Left renal pelvis (tissue), 4 donors: Measurements from ENCODE around the gene KRTAP10-3. TPM values are rescaled to one million over a fixed set of nuclear protein-coding genes. Genes with fewer than 3 reads are reported as not detected.
"Not testable (repeated sequence)": the region's sequence is repeated elsewhere in the genome, so short reads cannot be mapped to it uniquely, and the experiment has no call there.

Experiments
- DNase-seq, 4 donors: peaks; one replicate each; pipeline ENCODE4 v3.0.0-alpha.2; 2013; ENCODE audit warnings: low read depth in 4 of 4, low spot score in 3 of 4
- polyA plus RNA-seq, 4 donors: library from polyadenylated mRNA; unstranded; fragments of 120-200 nt; gene quantifications; one replicate each; pipeline ENCODE4 v1.2.1, GENCODE V29; 2013; ENCODE audit not compliant: insufficient read length in 4 of 4

KRTAP10-3 gene
- polyA plus RNA-seq, 4 donors = not detected

DNA sequence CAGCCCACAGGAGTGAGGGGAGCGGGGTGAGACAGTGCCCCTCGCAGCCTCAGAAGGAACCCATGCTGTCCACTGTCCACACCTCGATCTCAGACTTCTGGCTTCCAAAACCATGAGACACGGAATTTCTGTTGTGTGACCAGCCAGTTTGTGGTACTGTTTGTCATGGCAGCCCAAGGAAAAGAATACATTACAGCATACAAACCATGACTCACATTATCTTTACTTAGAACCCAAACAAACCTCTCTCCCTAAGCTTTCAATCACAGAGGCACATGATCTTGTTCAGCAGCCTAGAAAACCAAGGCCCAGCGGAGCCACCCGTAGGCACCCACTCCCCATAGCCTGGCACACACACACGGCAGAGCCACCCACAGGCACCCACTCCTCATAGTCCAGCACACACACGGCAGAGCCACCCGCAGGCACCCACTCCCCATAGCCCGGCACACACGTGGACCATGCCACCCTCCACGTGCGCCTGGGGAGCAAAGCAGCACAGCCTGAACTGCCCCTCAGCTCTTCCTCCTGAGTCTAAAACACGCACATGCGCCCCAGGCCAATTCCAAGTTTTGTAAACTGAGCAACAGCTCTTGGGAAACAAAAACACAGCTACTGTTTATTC lies 14.5 kb upstream of the KRTAP10-3 start:
- DNase-seq = no peak

GRCh38 chr21:44571844-44572782 lies 13.5 kb upstream of the KRTAP10-3 start:
- no peak for DNase-seq

DNA sequence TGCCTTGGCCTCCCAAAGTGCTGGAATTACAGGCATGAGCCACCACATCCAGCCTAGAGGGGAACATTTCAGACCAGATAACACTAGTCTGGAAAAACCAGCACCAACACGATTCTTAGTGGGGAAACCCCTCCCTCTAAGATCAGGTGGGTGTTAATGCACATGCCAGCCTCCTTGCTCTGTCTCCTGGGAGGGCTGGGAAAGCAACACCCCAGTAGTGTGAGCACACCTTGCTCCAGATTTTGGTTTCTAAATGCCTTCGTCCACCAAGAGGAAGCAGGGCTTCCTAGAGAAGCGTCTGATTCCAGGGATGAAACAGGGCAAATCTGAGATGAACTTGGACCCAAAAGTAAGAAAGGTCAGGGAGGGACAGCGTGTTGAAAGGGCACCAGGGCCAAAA lies 12.7 kb upstream of the KRTAP10-3 start:
- no peak for DNase-seq

- no peak for DNase-seq
These were observed 11.4 kb upstream of the KRTAP10-3 start for GRCh38 chr21:44569861-44570517.

- DNase-seq = no peak
These were observed 10.3 kb upstream of the KRTAP10-3 start for GRCh38 chr21:44568667-44569556.

DNA sequence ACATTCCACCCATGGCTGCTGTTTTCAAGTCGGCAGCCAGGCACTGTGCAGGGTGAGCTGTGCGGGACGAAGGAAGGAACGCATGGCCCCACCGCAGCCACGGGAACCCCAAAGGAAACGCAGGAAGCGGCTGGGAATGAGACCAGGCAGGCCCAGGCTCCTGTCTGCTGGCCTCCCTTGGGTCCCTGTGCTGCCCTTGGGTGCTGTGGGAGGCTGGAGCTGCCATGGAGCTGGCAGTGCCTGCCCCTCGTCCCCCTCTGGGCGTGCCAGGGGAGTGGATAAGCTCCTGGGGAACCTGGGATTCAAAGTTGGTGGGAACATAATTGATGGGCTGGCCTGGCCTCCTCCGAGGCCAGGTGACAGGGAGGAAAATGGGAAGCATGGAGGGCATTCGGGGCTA lies 9.7 kb upstream of the KRTAP10-3 start:
- DNase-seq = no peak

DNA sequence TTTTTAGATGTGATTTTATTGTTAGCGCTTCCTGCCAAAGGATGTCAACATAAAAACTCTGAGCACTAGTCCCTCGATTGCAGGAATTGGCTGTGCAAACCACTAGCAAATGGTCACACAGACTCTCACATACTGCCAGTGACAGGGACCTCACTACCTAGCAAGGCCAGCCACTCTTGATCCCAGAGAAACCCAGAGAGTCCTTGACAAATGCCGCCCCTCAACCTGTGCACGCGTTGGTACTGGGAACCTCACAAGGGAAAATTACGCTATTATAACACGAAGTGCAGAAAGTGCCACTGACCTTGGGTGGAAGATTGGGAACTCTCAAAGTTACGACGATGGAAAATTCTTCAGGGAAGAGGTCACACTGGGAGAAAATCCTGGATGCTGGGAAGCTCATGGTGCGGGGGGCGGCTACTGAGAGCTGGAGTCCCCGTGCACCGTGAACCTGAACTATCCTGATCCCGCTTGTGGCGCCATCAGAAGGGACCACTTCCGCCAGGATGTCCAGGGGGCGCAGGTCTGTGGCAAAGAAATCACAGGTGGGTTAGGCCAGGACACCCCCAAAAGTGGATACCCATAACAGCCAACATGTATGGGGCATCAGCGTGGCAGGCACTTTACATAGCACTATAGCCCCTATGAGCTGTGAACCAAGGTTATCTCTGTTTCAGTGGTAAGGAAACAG lies 9.0 kb upstream of the KRTAP10-3 start:
- DNase-seq = no peak

- no peak for DNase-seq
These were observed 7.8 kb upstream of the KRTAP10-3 start for GRCh38 chr21:44566403-44566802.

- no peak for DNase-seq
These were observed 6.4 kb upstream of the KRTAP10-3 start for GRCh38 chr21:44564886-44565598.

- no peak for DNase-seq
These were observed 5.5 kb upstream of the KRTAP10-3 start for GRCh38 chr21:44564099-44564498.

DNA sequence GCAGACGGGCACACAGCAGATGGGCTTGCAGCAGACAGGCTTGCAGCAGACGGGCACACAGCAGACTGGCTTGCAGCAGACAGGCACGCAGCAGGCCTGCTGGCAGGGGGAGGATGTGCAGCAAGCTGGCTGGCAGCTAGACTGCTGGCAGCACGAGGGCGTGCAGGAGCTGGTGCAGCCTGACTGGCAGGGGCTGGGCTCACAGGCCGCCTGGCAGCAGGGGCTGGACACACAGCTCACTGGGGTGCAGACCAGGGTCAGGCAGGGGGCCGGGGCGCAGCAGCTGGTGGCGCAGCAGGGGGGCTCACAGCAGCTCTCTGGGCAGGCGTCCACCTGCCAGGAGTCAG lies 293 bp downstream of the KRTAP10-3 start:
- not testable (repeated sequence) for DNase-seq

GRCh38 chr21:44557491-44558328 lies 885 bp downstream of the KRTAP10-3 start:
- DNase-seq = no peak

GRCh38 chr21:44556879-44557278 lies 1.7 kb downstream of the KRTAP10-3 start:
- no peak for DNase-seq

DNA sequence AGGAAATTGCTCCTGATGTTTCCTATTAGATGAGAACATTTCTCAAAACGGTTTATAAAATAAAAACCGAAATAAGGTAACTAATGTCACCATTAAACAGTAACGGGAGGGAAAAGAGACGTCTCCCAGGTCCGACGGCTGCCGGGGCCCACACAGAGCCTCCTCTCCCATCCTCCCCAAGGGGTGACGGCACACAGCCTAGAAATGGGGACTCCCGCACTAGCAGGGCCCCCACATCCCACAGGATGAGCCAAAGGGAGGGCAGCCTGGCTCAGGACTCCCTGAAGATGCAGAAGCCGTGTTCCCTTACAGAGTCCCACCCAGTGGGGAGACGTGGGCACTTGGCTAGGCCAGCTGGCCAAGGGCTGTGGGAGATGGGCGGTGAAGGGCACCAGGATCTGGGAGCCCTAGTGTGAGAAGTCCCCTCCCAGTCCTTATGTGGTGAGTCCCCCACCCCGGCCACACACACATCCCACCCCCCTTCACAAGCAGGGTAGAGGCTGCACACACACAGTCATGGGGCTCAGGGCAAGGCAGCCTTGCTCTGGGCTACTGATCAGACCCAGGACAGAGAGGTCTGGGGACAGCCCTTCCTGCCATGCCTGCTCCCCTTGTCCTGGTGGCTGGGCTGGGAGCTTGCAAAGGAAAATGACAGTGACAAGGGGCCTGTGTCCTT lies 3.3 kb downstream of the KRTAP10-3 start:
- DNase-seq = no peak

DNA sequence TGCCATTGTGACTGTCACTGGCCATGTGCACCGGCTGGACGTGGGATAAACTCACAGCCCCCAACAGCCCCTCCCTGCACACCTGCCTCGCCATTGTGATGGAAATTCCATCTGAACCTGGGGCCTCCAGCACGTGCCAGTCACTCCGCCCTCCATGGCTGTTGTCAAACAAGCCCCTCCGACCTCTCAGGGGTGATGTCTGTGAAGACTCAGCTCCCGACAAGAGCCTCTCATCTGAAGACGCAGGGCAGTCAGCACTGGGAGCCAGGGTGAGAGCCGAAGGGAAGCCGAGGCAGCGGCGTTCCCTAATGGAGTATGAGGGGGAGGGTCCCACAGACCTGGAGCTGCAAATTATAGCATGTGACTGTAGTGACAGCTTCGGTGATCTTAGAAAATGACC lies 5.9 kb downstream of the KRTAP10-3 start:
- no peak for DNase-seq

GRCh38 chr21:44552136-44552535 lies 6.5 kb downstream of the KRTAP10-3 start:
- DNase-seq = no peak

GRCh38 chr21:44551340-44551961 lies 7.1 kb downstream of the KRTAP10-3 start, which contains the start of gene KRTAP10-2:
Gene KRTAP10-2 (minus strand): TSS chr21:44551505. CDS start chr21:44551458, 47 bp downstream.
- DNase-seq = no peak
